ENCODE results near the gene TASP1.
"Not testable (repeated sequence)": the region's sequence is repeated elsewhere in the genome, so short reads cannot be mapped to it uniquely, and the experiment has no call there.

TASP1 gene

GRCh38 chr20:13492001-13492481, 146.7 kb downstream of the TASP1 start:
- DNase-seq, result no peak

GRCh38 chr20:13487202-13487601, 151.5 kb downstream of the TASP1 start:
- DNase-seq, result no peak

GRCh38 chr20:13486694-13487093, 152.0 kb downstream of the TASP1 start:
- no peak for DNase-seq

- DNase-seq, result no peak
Measured at GRCh38 chr20:13485576-13485975, 153.2 kb downstream of the TASP1 start.

GRCh38 chr20:13485019-13485418, 153.7 kb downstream of the TASP1 start:
- not testable (repeated sequence) for DNase-seq

- not testable (repeated sequence) for DNase-seq
Measured at GRCh38 chr20:13483472-13483871, 155.3 kb downstream of the TASP1 start.

- no peak for DNase-seq
Measured at GRCh38 chr20:13478366-13478765, 160.4 kb downstream of the TASP1 start.

GRCh38 chr20:13474467-13474866, 164.3 kb downstream of the TASP1 start:
- no peak for DNase-seq

- DNase-seq, result no peak
Measured at GRCh38 chr20:13469262-13469661, 169.5 kb downstream of the TASP1 start.

- no peak for DNase-seq
Measured at GRCh38 chr20:13468166-13468565, 170.6 kb downstream of the TASP1 start.

GRCh38 chr20:13464702-13465101, 174.0 kb downstream of the TASP1 start:
- DNase-seq, result no peak

GRCh38 chr20:13461849-13462458, 176.8 kb downstream of the TASP1 start:
- no peak for DNase-seq

- peak; percentile 20 for DNase-seq
Measured at GRCh38 chr20:13458860-13459451, 179.8 kb downstream of the TASP1 start.

- no peak for DNase-seq
Measured at GRCh38 chr20:13457487-13457886, 181.2 kb downstream of the TASP1 start.

- DNase-seq, result no peak
Measured at GRCh38 chr20:13455713-13456112, 183.0 kb downstream of the TASP1 start.

GRCh38 chr20:13453367-13453766, 185.4 kb downstream of the TASP1 start:
- no peak for DNase-seq

GRCh38 chr20:13452470-13453124, 186.1 kb downstream of the TASP1 start:
- DNase-seq, result no peak

- DNase-seq, result no peak
Measured at GRCh38 chr20:13449868-13450434, 188.8 kb downstream of the TASP1 start.

GRCh38 chr20:13447385-13448180, 191.1 kb downstream of the TASP1 start:
- no peak for DNase-seq

- no peak for DNase-seq
Measured at GRCh38 chr20:13443690-13444089, 195.0 kb downstream of the TASP1 start.

- no peak for DNase-seq
Measured at GRCh38 chr20:13442986-13443385, 195.7 kb downstream of the TASP1 start.

GRCh38 chr20:13441388-13441787, 197.3 kb downstream of the TASP1 start:
- DNase-seq, result no peak

GRCh38 chr20:13436530-13436929, 202.2 kb downstream of the TASP1 start:
- no peak for DNase-seq
